NCI-H128 (cell line): ENCODE measurements around the gene ERBB4.
"Not testable (repeated sequence)": the region's sequence is repeated elsewhere in the genome, so short reads cannot be mapped to it uniquely, and the experiment has no call there.

Experiments
- DNase-seq: peaks from one replicate; lab custom pipeline; 2025; ENCODE audit not compliant: unreplicated experiment; lab: John Stamatoyannopoulos, UW

The ERBB4 gene

DNA sequence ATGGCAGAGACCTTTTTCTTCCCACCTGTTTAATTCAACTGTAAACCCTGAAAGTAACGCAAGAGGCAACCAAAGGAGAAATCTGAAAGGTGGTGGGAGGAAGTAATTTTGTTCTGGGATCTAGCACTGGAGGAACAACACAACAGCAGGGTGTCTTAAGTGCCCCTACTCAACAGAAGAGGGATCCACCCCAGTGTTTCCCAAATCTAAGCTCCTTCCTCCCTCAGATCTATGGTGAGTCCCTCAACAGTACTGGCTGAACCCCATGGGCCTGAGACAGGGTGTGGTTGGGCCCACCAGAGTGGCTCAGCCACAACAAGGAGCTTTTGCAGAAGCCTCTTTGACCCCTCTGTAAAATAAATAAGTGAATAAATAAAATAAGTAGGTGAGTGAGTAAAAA lies 790.3 kb downstream of the ERBB4 start:
- no peak for DNase-seq

DNA sequence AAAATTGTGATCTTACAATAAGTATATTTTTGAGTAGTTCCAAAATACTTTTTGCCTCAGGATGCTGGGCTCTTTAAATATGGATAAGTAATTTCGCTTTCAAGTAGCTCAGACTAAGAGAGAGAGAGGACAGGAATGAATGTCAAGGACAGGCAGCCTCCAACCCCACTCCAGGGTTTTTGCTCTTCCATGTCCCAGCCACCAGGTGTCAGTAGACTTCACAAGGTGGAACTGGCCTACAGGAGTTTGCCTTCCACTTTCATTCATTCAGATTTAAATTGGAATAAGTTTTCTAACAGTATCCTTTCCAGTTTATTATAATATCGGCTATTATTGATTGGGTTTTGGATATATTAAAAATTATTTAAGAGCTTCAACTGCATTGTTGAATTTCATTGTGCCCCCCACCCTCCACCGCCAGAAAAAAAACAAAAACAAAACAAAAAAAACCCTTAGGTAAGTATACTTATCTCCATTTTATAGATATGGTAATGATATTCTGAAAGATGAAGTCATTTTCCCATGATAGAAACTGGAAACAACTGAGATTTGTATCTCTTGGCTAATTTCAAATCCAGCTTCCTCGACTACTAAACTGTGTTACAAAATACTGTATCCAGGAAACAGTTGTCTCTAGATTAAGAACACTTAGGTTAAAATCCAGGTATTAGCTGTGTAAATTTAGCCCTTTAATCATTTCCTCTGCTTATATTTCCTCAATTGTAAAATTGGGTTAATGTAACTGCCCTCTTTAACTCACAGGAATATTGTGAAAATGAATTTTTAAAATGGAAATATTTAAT lies 793.1 kb downstream of the ERBB4 start:
- DNase-seq: no peak

DNA sequence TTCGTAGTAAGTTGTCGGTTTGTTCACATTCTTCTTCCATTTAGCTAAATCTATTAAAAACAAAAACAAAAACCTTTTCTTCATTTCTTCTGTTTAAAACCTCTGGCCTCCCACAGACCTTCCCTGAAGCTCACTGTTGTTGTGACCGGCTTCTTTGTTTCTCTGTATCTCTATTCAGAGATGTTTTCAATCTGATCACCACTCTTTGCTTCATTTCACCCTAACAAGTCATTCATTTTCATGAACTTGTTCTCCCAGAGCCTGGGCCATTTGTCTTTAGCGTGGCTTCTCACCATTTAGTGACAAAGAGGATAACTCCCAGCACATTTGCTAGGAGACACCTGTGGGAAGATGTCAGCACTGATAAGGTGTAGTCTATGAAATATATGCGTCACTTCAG lies 794.2 kb downstream of the ERBB4 start:
- DNase-seq: no peak

DNA sequence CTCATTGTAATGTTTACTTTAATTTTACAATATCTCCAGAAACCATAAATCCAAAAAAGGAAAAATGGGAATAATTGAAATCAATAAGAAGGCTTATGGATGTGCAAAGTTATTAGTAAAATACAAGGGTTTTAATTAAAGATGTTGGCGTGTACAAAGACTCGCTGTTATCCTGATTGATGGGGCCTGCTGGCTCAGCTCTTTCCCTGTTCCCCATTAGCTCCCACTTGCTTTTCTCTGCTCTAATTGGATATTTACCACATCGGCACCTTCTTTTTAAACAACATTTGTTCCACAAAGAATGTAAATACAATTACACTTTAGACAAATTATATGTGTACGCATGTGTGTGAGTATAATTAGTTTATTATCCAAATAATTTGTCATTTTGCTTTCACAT lies 796.6 kb downstream of the ERBB4 start:
- DNase-seq: no peak

DNA sequence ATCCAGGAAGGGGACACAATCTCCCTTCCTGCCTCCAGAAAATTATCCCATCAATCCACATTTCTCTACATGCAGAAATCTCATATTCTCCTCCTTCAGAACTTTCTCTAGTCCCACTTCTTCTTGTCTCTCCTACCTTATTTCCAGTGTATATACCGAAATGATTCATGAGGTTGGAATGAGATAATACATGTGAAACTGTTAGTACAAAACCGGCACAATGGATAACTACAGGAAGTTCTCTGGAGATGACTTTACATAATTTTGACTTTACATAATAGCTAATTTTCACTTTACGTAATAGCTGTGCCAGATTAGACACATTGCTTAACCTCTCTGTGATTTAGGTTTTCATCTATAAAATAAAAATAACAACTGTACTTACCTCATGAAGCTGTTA lies 801.3 kb downstream of the ERBB4 start:
- DNase-seq: no peak

DNA sequence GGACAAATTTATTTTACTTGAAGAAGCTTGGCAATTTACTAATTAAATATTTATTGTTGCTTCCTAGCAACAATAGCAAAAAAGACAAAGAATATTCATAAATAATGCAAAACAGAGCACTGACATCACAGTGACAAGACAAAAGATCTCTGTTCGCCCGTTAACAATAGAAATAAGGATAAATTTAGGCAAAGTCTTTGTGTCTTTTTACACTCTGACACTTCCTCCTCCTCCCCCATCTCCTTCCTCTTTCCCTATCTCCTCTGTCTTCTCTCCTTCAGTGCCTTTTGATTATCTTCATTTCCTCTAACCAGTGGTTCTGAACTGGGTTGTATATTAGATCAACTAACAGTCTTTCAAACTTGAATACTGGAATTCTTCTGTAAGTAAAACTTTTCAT lies 808.4 kb downstream of the ERBB4 start:
- DNase-seq: no peak

DNA sequence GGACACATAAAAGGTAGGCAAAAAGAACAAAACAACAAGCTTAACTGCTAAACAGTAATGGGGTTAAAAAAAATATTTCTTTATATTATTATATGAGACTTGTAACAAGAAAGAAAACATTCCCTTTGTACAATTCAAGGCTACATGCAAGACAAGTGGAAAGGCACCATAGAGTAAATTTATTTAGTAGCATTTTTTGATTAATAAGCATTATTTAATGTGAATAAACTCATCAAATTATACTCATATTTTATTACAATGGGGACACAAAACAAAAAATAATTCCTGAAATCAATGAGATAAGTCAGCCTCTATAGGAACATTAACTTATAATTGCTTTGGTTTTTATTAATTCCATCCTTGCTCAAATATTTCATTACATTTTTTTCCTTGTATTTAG lies 809.2 kb downstream of the ERBB4 start:
- no peak for DNase-seq

DNA sequence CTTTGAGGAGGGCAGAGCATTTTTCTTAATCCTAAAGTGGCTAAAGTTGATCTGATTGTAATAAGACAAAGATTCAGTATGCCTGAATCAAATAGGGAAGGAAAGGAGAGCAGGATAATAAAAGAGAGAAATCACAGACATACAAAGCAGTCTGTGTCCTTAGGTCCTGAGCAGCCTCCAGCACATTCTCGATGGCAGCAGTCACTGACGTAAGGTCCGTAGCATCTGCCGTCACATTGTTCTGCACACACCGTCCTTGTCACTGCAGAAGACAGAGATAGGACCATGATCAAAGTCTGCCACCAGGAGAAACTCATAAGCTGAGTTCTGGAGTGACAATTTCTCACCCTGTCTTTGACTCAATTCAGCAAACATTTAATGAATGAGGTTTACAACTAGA lies 813.7 kb downstream of the ERBB4 start:
- DNase-seq: no peak

DNA sequence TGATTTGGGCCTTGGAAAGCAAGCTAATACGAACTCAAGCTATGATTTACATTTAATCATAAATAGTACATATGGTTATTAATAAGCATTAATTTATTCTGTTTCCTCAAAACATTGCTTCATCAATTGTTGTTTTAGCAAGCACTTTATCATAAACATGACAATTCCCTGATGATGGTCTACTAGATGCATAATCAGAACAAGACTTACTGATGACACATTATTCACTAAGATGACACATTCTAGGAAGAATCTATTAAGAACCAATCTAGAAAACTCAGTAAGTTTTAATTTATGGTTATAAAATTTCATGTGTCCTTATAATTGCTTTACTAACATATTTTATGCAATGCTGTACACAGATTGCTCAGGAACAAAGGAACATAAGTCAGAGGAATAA lies 815.2 kb downstream of the ERBB4 start:
- no peak for DNase-seq

DNA sequence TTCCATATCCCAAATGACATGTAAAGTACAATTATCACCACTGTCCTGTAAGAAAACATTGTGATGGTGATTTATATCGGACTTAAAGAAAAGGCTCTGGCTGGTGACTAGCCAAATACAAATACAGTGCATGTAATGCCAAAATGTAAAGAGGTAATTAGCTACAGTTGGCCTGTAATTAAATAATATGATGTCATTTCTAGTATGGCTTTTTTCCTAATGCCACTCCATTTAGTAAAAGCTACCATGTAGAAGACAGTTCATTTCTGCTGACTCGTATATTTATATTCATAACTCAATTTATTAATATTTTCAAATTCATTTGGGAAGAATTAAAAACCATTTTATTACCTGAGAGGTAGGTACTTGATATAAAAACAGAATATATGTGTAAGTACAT lies 815.7 kb downstream of the ERBB4 start:
- no peak for DNase-seq

DNA sequence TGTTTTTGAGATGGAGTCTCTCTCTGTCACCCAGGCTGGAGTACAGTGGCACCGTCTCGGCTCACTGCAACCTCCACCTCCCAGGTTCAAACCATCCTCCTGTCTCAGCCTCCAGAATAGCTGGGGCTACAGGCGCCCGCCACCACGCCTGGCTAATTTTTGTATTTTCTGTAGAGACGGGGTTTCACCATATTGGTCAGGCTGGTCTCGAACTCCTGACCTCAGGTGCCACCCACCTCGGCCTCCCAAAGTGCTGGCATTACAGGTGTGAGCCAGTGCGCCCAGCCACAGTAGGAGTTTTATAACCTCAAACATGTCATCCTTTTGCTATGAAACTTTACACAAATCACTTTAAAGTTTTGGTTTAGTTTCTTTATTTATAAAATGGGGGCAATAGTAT lies 816.7 kb downstream of the ERBB4 start:
- not testable (repeated sequence) for DNase-seq

DNA sequence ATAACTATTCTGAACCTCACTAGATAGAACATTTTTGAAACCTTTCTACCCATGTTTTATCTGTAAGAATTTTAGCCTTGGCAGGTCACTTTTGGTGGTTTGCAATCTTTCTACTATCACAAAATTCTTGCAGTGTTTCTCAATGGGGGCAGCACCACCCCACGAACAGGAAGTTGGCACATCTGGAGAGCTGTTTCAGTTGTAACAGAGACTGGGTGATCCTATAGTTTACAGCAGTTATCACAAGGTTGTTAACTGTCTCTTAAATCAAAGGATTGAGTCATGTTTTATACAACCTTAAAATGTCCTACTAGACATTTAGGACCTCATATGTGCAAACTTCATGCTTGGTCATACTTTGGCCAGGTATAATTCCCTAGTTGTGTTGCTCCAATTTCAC lies 829.2 kb downstream of the ERBB4 start:
- no peak for DNase-seq

DNA sequence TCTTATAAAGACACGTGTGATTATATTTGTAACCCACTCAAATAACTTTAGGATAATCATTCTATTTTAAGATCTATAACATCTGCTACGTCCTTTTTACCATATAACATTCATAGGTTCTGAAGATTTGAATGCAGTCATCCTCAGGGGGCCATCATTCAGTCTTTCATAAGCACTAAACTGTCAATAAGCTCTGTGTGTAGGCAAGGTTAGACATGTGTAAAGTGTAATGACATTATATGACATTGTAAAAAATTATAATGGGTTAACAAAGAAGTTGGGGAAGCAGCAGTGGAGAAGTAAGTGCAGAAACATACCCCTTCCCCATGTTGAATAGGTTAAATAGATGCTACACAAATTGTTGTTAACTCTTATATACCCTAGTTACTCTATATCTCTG lies 845.9 kb downstream of the ERBB4 start:
- DNase-seq: no peak

DNA sequence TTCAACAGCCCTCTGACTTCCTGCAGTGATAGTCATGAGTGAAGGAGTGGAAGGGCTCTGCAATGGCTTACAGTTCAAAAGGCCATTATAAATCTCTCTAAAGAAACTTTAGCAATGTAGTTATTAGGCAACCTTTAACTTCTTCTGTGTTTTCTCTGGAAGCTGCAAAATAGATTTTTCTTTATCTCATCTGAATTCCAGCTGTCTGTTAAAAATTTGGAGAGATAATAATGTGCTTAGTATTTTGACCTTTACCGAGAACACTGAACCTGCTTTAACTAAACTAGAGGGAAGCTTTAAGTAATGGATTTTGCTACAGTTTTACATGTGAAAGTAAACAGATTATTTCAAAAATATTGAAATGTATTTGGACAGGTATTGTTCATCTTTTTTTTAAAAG lies 847.9 kb downstream of the ERBB4 start:
- DNase-seq: no peak

DNA sequence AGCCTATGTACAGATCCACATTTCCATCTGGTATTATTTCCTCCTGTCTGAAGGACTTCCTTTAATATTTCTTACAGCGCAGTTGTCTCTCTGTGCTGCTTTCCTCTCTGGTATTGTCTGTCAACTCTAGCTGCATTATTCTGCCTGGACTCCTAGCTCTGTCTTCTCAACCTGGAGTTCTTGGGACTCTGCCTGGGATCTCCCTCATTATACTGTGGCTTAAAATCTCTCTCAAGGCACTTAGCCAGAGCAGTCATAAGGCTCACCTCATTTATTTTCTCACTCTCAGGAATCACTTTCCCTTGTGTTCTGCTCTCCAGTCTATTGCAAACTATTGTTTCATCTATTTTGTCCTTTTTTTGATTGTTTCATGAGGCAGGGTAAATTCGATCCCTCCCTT lies 850.4 kb downstream of the ERBB4 start:
- no peak for DNase-seq

DNA sequence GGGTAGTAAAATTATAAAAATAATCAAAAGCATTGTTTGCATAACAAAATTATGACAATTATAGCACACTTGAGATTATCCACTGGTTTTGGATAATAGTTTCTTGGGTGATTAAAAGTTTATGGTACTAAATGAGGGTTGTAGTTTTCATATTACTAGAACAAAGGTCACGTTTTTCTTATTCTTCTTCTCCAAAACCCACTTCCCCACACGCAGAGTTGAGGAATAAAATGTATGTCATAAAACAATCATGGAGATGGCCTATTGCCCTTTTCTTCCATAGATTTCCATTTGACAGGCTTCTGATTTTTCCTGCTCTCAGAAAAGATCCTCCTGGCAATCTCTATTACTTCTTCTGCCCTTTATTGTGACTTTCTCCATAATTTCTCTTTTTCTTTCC lies 863.9 kb downstream of the ERBB4 start:
- no peak for DNase-seq

DNA sequence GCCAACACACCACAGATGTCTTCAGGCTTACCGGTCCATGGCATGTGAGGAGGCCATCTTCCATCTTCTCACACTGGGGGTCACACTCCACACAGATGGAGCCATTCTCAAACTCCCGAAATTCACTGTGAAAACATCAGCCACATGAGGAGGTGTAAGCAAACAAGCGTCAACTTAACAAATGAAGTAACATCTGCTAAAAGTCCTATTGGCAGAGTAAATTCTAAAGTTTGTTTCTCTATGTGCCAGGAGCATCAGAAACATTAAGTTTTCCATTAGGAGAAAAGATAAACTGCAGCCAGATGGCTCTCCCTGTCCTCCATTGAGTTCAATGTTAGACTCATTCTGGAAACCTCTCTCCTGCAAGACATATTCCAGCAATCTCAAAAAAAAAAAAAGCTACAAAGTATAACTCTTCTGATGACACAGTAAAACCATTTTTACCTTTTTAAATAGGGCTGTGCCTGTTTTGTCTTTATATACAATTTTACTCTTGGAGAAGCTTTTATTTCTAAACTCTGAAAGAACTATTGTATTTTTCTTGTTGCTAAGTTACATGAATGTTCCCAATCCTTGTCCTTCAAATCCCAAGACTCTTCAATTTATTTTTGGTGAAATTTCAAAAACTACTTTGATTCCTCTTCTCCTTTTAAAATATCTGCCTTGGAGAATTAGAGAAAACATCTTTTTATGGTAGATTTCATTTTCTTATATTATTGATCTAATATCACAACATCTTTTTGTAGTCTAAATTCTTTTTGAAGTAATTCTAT lies 865.3 kb downstream of the ERBB4 start:
- no peak for DNase-seq

DNA sequence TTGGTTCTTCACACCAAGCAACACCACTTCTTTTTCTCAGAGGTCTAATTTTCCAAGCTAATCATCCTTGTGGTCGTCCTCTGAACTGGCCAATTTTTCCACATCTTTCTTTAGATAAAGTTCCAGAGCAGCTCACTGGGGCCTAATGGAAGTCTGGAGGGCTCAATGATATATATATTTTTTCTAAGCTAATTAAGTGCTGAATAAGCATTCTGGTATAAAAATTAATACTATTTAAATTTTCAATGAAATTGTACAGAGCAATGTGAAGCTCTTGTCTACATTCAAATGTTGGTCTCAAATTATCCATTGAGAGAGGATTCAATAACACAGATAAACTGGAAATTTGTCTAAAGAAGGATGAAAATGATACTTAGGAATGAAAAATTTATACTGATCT lies 866.6 kb downstream of the ERBB4 start:
- DNase-seq: no peak

DNA sequence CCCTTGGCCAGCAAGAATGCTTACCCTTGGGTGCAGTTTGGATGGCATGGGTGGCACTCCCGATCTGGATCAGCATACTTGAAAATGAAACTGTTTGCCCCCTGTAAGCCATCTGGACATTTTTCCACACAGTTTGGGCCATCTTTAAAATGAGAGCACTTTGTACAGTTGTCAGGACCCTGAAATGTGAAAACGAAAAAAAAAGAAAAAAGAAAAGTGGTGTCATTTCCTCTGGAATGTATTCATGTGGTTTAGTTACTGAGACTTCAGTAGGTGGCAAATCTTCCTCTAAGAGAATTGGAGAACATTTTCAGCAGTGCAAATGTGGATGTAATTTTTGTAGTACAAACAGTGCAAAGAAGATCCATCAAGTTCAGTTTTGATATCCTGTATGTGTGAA lies 873.3 kb downstream of the ERBB4 start:
- no peak for DNase-seq

DNA sequence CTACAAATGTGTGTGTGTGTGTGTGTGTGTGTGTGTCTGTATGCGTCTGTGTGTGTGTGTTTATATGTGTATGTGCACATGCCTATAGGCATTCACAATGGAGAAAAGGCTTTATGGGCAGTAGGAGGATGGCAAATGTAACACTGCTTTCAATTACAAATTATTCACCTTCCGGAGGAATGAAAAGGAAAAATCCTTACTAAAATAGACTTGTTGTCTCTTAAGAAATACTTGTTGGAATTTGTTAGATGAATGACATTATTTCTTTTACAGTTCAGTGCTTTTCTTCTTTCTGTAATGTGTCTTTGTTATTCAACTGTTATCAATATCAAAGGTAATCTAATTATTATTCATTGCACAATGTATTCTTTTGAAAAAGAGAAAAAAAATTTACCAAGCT lies 874.3 kb downstream of the ERBB4 start:
- DNase-seq: no peak

DNA sequence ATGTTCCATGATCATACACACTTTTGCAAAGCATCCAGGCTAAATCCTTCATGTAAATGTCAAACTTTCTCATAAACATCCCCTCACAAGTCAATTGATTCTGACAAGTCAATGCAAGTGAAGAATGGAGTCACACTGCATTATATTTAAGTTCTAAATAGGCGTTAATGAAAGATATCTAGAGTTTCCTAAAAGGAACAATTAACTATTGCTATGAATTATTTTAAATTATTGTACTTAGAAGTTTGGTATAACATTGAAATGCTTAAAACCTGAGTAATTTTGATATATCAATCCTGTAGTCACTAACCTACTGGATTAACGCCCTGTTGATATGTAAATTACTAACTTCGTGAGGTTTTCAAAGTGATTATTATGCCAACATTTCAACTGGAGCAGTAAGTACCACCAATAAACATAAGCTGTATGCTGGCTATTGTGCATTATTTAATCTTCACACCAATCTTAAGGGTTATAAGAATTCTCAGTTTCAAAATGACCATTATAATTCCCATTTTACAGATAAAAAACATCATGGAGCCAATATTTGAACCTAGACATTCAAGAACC lies 884.3 kb downstream of the ERBB4 start:
- no peak for DNase-seq

DNA sequence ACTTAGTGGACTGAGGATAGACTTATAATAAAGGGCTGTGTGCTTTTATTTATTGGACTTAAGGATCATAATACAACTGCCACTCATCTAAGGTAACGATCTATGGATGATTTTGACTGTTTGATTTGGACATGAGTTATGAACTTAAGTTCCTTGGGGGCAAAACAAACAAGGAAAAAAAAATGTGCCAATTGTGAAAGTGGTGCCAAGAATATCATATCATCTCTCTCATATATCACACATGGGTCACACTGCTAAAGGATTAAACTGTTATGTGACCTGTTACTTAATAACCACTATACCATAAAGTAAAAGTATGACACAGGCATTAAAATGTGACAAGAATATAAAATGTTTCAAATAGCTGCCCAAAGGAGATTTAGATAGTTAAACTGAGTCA lies 886.3 kb downstream of the ERBB4 start:
- no peak for DNase-seq
